Measurements from ENCODE around the gene SPNS3.

DNA sequence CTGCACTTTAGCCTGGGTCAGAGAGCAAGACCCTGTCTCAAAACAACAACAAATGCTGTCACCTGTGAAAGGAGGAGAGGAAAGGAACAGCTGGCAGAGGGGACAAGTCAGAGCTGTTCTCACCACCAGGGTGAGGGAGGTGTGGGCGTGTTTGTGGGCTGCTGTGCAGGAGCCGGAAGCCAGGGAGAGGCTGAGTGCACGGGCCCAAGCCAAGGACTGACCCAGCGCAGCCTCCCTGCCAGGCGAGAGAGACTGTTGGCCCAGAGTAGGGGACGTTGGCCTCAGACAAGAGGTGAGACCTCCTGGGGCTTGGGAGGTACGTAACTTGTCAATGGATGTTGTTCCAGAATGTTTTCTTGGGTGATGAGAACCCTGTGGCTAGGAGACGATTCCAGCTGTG is 75.7 kb downstream of the SPNS3 start:
- TF ChIP-seq POLR2A (conservative IDR thresholded peaks at IDR 0.05) (no peak), DDX20 (tag; IDR thresholded peaks at IDR 0.05; ENCODE audit: low read depth) (no peak), FOXM1 (IDR thresholded peaks at IDR 0.05; ENCODE audit: low read depth) (no peak), FOXM1 (CRISPR knock-in tag; IDR thresholded peaks at IDR 0.05; ENCODE audit: low read depth) (no peak), ARID2 (IDR thresholded peaks at IDR 0.05) (no peak), CHD4 (IDR thresholded peaks at IDR 0.05; ENCODE audit: insufficient read depth, insufficient replicate concordance, low read depth, low read length, poor library complexity, severe bottlenecking) (no peak), NFIC (IDR thresholded peaks at IDR 0.05) (no peak), TBP (optimal IDR thresholded peaks at IDR 0.05; ENCODE audit: low read depth, low read length) (no peak)
- TF ChIP-seq, protein P1, sequence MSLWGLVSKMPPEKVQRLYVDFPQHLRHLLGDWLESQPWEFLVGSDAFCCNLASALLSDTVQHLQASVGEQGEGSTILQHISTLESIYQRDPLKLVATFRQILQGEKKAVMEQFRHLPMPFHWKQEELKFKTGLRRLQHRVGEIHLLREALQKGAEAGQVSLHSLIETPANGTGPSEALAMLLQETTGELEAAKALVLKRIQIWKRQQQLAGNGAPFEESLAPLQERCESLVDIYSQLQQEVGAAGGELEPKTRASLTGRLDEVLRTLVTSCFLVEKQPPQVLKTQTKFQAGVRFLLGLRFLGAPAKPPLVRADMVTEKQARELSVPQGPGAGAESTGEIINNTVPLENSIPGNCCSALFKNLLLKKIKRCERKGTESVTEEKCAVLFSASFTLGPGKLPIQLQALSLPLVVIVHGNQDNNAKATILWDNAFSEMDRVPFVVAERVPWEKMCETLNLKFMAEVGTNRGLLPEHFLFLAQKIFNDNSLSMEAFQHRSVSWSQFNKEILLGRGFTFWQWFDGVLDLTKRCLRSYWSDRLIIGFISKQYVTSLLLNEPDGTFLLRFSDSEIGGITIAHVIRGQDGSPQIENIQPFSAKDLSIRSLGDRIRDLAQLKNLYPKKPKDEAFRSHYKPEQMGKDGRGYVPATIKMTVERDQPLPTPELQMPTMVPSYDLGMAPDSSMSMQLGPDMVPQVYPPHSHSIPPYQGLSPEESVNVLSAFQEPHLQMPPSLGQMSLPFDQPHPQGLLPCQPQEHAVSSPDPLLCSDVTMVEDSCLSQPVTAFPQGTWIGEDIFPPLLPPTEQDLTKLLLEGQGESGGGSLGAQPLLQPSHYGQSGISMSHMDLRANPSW (CRISPR knock-in tag; IDR thresholded peaks at IDR 0.05) = no peak

All from K562 (cell line).